DOHH2 (cell line): ENCODE data around the gene GGT6.
"Not testable (repeated sequence)": the region's sequence is repeated elsewhere in the genome, so short reads cannot be mapped to it uniquely, and the experiment has no call there.

Source experiments
- CTCF ChIP-seq: fragments of 200-600 bp; sonication (generic); IDR thresholded peaks from one replicate; pipeline ENCODE4 v1.5.1; 2014; ENCODE audit warnings: antibody characterized with exemption, mild to moderate bottlenecking, low read depth, low read length; ENCODE audit not compliant: poor library complexity, severe bottlenecking
- EZH2phosphoT487 ChIP-seq: fragments of 200-600 bp; sonication (generic); IDR thresholded peaks from 2 replicates; pipeline ENCODE4 v1.6.1; 2017; ENCODE audit warnings: borderline replicate concordance, mild to moderate bottlenecking, antibody characterized with exemption, low read length, moderate library complexity, mixed read lengths

- not testable (repeated sequence) for TF ChIP-seq CTCF, EZH2phosphoT487
Measured at GRCh38 chr17:4595685-4596342, 35.4 kb upstream of the GGT6 start.
